GM10266 (cell line): ENCODE data around the gene JHY.

ENCODE experiments used
- DNase-seq: peaks from one replicate; pipeline ENCODE4 v3.0.0; 2012; ENCODE audit errors: extremely low spot score
- CTCF ChIP-seq: IDR thresholded peaks from 2 replicates; pipeline ENCODE4 v1.5.1; 2012; ENCODE audit warnings: mild to moderate bottlenecking, low read depth; ENCODE audit not compliant: control insufficient read depth, insufficient read depth; ENCODE audit errors: missing control alignments

The JHY gene

GRCh38 chr11:122895563-122895962, 13.0 kb downstream of the JHY start:
- no peak for DNase-seq
- TF ChIP-seq CTCF = no peak

GRCh38 chr11:122897606-122898210, 15.1 kb downstream of the JHY start:
- TF ChIP-seq CTCF = no peak
- DNase-seq = no peak

GRCh38 chr11:122898799-122899198, 16.2 kb downstream of the JHY start:
- DNase-seq = no peak
- TF ChIP-seq CTCF = no peak

- no peak for TF ChIP-seq CTCF
These were observed 18.1 kb downstream of the JHY start for GRCh38 chr11:122900587-122901202.

GRCh38 chr11:122902951-122903350, 20.4 kb downstream of the JHY start:
- TF ChIP-seq CTCF = no peak
- no peak for DNase-seq

More at GRCh38 chr11:122900587-122901202, 18.1 kb downstream of the JHY start:
- DNase-seq = peak; percentile 34

DNA sequence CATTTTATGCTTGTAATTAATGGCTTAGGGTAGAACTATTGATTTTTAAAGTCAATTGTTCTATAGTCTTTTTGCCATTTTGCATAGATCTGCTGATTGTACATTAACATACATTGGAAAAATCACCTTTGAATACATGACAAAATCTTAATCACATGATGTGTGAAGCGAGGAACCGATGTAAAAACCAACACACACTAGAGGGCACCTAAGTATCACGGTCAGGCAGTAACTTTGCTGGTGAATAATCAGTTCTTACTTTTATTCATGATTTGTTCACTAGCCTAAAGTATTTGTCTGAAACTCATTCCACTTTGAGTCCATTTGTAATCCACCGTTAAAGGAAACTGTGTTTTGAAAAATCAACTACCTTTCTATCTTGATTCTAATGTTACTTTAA, 28.2 kb downstream of the JHY start:
- TF ChIP-seq CTCF = peak; percentile 10
- no peak for DNase-seq

DNA sequence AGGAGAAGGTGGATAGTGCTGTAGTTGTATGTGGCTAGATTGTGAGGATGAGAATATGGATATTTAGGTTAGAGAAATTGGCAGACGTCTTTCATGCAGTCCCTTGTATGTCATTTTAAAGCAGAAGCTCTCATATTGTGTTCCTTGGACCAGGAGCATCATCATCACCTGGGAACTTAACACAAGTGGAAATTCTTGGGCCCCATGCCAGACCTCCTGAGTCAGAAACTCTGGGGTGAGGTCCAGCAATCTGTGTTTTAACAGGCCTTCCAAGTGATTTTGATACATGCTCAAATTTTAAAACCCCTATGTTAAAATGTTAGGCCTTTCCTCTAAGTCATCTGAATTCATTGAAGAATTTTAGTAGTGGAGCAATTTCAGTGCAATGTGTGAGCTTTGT, 34.8 kb downstream of the JHY start:
- no peak for DNase-seq
- TF ChIP-seq CTCF = no peak
